Spleen (tissue), 7 donors: ENCODE results near the gene PAWR.

Experiments used
- POLR2A ChIP-seq, 3 donors: fragments of 450-650 bp; IDR thresholded peaks; one replicate each; pipeline ENCODE4 v1.5.1; 2017; ENCODE audit warnings: antibody characterized with exemption in 3 of 3, mild to moderate bottlenecking in 1 of 3
- POLR2AphosphoS5 ChIP-seq, 3 donors: sonication (generic); formaldehyde crosslinking; IDR thresholded peaks; one replicate each; pipeline ENCODE4 v1.5.1; 2017; ENCODE audit warnings: antibody characterized with exemption in 3 of 3
- TF ChIP-seq, protein P1 (sequence below), 11 experiments: fragments of 200-600 bp in 7 of 11; fragments of 450-650 bp in 4 of 11; sonication (generic) in 4 of 11; IDR thresholded peaks in 8 of 11; conservative IDR thresholded peaks in 3 of 11; 1 replicate in 7 of 11; 2 replicates in 4 of 11; pipeline versions ENCODE4 v1.4.0 to v1.8.0; 2016 to 2021; ENCODE audit warnings: antibody characterized with exemption in 11 of 11, inconsistent platforms in 4 of 11, mild to moderate bottlenecking in 1 of 11
- donor health status: DM: no; HTN: no; CAD: no; lungs with moderate emphysema.
- donor health status: DM: no; HTN: no; CAD: no.
- donor health status: DM: no; HTN: no; CAD: no.

DNA sequence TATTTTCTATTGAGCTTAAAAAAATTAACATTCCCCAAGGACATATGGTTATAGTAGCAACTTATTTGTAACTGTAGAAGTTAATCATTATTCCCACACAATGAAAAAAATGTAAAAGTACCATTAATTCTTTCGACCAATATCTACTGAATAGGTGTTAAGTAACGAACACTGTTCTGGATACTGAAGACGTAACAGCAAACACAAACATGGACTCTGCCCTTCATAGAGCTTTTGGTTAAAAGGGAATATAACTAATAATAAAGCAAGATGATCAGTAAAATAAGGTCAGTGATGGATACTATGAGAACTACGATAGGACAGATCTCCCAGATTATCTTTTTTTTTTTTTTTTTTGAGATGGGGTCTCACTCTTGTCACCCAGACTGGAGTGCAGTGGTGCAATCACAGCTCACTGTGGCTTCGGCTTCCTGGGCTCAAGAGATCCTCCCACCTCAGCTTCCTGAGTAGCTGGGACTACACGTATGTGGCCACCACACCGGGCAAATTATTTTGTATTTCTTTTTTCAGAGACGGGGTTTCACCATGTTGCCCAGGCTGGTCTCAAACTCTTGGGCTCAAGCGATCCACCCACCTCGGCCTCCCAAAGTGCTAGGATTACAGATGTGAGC, 93.9 kb downstream of the PAWR start:
- TF ChIP-seq, protein P1, sequence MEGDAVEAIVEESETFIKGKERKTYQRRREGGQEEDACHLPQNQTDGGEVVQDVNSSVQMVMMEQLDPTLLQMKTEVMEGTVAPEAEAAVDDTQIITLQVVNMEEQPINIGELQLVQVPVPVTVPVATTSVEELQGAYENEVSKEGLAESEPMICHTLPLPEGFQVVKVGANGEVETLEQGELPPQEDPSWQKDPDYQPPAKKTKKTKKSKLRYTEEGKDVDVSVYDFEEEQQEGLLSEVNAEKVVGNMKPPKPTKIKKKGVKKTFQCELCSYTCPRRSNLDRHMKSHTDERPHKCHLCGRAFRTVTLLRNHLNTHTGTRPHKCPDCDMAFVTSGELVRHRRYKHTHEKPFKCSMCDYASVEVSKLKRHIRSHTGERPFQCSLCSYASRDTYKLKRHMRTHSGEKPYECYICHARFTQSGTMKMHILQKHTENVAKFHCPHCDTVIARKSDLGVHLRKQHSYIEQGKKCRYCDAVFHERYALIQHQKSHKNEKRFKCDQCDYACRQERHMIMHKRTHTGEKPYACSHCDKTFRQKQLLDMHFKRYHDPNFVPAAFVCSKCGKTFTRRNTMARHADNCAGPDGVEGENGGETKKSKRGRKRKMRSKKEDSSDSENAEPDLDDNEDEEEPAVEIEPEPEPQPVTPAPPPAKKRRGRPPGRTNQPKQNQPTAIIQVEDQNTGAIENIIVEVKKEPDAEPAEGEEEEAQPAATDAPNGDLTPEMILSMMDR (IDR thresholded peaks at IDR 0.05 in 8 of 11, conservative IDR thresholded peaks at IDR 0.05 in 3 of 11): no peak
- no peak for TF ChIP-seq POLR2A (IDR thresholded peaks at IDR 0.05)
- TF ChIP-seq POLR2AphosphoS5 (IDR thresholded peaks at IDR 0.05): no peak
